ENCODE measurements around the gene SPTBN4. TPM values are rescaled to one million over a fixed set of nuclear protein-coding genes. Genes with fewer than 3 reads are reported as not detected.
"Not testable (repeated sequence)": the region's sequence is repeated elsewhere in the genome, so short reads cannot be mapped to it uniquely, and the experiment has no call there.

Gene SPTBN4
- total and polyA plus RNA-seq, 10 of the 15 experiments (the other 5 are each of a cell fraction or from before 2014, with no cell fraction given) = 0.04 to 1.1 (median 0.34) TPM; not detected in 1

DNA sequence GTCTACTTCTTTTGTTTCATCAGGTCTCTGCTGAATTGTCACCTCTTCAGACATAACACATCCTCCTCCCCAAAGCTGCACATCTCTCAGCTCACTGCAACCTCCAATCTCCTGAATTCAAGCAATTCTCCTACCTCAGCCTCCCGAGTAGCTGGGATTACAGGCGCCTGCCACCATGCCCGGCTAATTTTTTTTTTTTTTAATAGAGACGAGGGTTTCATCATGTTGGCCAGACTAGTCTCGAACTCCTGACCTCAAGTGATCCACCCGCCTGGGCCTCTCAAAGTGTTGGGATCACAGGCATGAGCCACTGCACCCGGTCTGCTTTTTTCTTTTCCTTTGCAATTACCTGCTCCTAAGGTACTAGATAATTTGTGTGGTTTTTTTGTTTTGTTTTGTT is 34.0 kb upstream of the SPTBN4 start:
- in situ Hi-C loops (cut with MboI); BruUV-seq (replicated peaks); H3K79me2 ChIP-seq (ENCODE audit: control insufficient read depth, insufficient read depth, low read length); H4K20me1 ChIP-seq (ENCODE audit: control insufficient read depth, insufficient read depth); H3K27me3 ChIP-seq (replicated peaks in 1 of 2; ENCODE audit: control insufficient read depth in 2 of 2, insufficient read depth in 2 of 2, low read length in 1 of 2); DNase-seq (ENCODE audit: low read depth, low spot score); H3K9me3 ChIP-seq (replicated peaks; ENCODE audit: control insufficient read depth, insufficient read depth, low read length); ATAC-seq; H3K4me3 ChIP-seq; H3K9ac ChIP-seq (ENCODE audit: control insufficient read depth, insufficient read depth, low read length); H2AFZ ChIP-seq (ENCODE audit: control insufficient read depth, low read depth, low read length); FAIRE-seq; intact Hi-C loops (cut with micrococcal nuclease; ENCODE audit: unreplicated experiment); H3K36me3 ChIP-seq (ENCODE audit: control insufficient read depth in 2 of 2, insufficient read depth in 2 of 2, low read length in 1 of 2): not testable (repeated sequence)
- Histone ChIP-seq H3K4me1 (ENCODE audit: control insufficient read depth, insufficient read depth, low read length) (peaks cover 20% of the 10 kb centered on the region), H3K27ac (ENCODE audit: control insufficient read depth, insufficient read depth) (peak overlapping the region; percentile 82), H3K4me2 (ENCODE audit: control insufficient read depth, insufficient read depth) (peak overlapping the region; percentile 98; the same call in 1 of the 2 replicates)
- ChIA-PET POLR2A (interaction anchor here (0.6 to 3.8 kb wide), 5 partner anchors 11 to 86 kb away, joined by 5 to 30 read pairs (median 8); partner anchors contain the start of gene SERTAD3), RAD21 (ENCODE audit: unreplicated experiment) (interaction anchor here (1.0 to 3.7 kb wide), 3 partner anchors 11 to 128 kb away, joined by 3 to 21 read pairs (median 15); partner anchors contain the start of gene SERTAD3), CTCF (interaction anchor here (0.6 to 8.0 kb wide), 4 partner anchors 12 to 430 kb away, joined by 3 to 52 read pairs (median 4); partner anchors contain the start of gene BLVRB), SMC1A (ENCODE audit: uncharacterized antibody, unreplicated experiment) (interaction anchor here (0.9 to 2.1 kb wide), 4 partner anchors 10 to 33 kb away, joined by 4 to 7 read pairs (median 6); partner anchors contain the start of gene BLVRB)
- WGBS (ENCODE audit: insufficient coverage, insufficient replicate concordance, low lambda C conversion rate, missing lambda C conversion rate) = 82% methylated on average over 7 of the region's 7 CpGs

DNA sequence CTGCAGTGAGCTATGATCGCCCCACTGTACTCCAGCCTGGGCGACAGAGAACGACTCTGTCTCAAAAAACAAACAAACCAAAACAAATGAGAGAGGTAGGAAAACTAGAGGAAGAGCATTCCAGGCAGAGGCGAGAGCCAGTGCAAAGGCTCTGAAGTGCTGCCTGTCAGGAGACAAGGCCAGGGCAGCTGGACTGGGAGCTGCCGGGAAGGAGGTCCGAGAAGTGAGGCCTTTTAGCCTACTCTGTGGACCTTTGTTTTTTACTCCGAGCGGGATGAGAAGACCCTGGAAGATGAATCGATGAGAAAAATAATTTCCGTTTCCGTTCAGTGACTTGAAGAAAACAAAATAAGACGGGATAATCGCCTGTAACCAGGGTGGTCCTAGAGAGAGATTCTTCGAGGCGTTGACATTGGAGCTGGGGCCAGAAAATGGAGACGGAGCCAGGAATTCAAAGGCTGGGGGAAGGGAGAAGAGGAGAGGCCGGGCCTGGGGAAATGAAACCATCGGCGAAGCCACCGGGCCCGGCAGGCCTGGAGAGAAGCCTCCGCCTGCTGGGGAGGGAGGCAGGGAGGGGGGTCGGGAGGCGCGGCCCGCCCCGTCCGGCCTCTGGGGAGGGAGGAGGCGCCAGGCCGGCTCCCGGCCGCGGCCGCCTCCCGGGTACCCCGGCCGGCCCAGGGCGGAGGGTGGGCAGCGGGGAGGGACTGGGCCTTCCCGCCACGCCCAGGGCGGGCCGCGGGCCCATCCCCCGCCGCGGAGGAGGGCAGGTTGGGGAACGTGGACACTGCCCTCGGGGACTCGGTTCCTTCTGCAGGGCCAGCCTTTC is 33.2 kb upstream of the SPTBN4 start:
- WGBS (ENCODE audit: insufficient coverage, insufficient replicate concordance, low lambda C conversion rate, missing lambda C conversion rate) = 22% methylated on average over 33 of the region's 50 CpGs
- RAD21 ChIA-PET (ENCODE audit: unreplicated experiment) = interaction anchor here (1.0 to 3.7 kb wide), 3 partner anchors 10 to 128 kb away, joined by 3 to 21 read pairs (median 15); partner anchors contain the start of gene SERTAD3
- Histone ChIP-seq H3K79me2 (ENCODE audit: control insufficient read depth, insufficient read depth, low read length) (no peaks in the 10 kb centered on the region; the same call in 1 of the 2 replicates), H3K27me3 (replicated peaks in 1 of 2; ENCODE audit: control insufficient read depth in 2 of 2, insufficient read depth in 2 of 2, low read length in 1 of 2) (no peaks in the 10 kb centered on the region), H3K27ac (ENCODE audit: control insufficient read depth, insufficient read depth) (peak overlapping the region; percentile 82), H3K36me3 (ENCODE audit: control insufficient read depth in 2 of 2, insufficient read depth in 2 of 2, low read length in 1 of 2) (no peaks in the 10 kb centered on the region), H3K4me3 (peak overlapping the region; percentile 74), H3K9ac (ENCODE audit: control insufficient read depth, insufficient read depth, low read length) (peak overlapping the region; percentile 70), H3K4me1 (ENCODE audit: control insufficient read depth, insufficient read depth, low read length) (peaks cover 20% of the 10 kb centered on the region), H3K4me2 (ENCODE audit: control insufficient read depth, insufficient read depth) (peak overlapping the region; percentile 98), H3K9me3 (replicated peaks; ENCODE audit: control insufficient read depth, insufficient read depth, low read length) (no peaks in the 10 kb centered on the region), H4K20me1 (ENCODE audit: control insufficient read depth, insufficient read depth) (no peaks in the 10 kb centered on the region), H2AFZ (ENCODE audit: control insufficient read depth, low read depth, low read length) (peak overlapping the region; percentile 93)
- DNase-seq (ENCODE audit: low read depth, low spot score) (no peak), ATAC-seq (peak; percentile 92), FAIRE-seq (no peak)
- TSS peak; percentile 99 for BruUV-seq (replicated peaks)
- POLR2A ChIA-PET = interaction anchor here (0.6 to 3.8 kb wide), 7 partner anchors 7 to 85 kb away, joined by 5 to 30 read pairs (median 8); partner anchors contain the start of genes SERTAD1 and SERTAD3
- CTCF ChIA-PET = interaction anchor here (1.0 to 8.0 kb wide), 3 partner anchors 13 to 32 kb away, joined by 4 to 52 read pairs (median 5); partner anchors contain the start of gene BLVRB
- in situ Hi-C loops (cut with MboI) (no loop called here), intact Hi-C loops (cut with micrococcal nuclease; ENCODE audit: unreplicated experiment) (no loop called here)
- SMC1A ChIA-PET (ENCODE audit: uncharacterized antibody, unreplicated experiment) = interaction anchor here (0.9 to 2.1 kb wide), 6 partner anchors 9 to 128 kb away, joined by 3 to 7 read pairs (median 4); partner anchors contain the start of gene BLVRB
- TF ChIP-seq SMAD1 (IDR thresholded peaks at IDR 0.05; ENCODE audit: low read depth, partially characterized antibody) = no peak
- TF ChIP-seq, protein P1, sequence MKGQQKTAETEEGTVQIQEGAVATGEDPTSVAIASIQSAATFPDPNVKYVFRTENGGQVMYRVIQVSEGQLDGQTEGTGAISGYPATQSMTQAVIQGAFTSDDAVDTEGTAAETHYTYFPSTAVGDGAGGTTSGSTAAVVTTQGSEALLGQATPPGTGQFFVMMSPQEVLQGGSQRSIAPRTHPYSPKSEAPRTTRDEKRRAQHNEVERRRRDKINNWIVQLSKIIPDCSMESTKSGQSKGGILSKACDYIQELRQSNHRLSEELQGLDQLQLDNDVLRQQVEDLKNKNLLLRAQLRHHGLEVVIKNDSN (IDR thresholded peaks at IDR 0.05; ENCODE audit: borderline replicate concordance, extremely low read length, insufficient read depth, low read depth, low read length) = no peak
- TF ChIP-seq, protein P2, sequence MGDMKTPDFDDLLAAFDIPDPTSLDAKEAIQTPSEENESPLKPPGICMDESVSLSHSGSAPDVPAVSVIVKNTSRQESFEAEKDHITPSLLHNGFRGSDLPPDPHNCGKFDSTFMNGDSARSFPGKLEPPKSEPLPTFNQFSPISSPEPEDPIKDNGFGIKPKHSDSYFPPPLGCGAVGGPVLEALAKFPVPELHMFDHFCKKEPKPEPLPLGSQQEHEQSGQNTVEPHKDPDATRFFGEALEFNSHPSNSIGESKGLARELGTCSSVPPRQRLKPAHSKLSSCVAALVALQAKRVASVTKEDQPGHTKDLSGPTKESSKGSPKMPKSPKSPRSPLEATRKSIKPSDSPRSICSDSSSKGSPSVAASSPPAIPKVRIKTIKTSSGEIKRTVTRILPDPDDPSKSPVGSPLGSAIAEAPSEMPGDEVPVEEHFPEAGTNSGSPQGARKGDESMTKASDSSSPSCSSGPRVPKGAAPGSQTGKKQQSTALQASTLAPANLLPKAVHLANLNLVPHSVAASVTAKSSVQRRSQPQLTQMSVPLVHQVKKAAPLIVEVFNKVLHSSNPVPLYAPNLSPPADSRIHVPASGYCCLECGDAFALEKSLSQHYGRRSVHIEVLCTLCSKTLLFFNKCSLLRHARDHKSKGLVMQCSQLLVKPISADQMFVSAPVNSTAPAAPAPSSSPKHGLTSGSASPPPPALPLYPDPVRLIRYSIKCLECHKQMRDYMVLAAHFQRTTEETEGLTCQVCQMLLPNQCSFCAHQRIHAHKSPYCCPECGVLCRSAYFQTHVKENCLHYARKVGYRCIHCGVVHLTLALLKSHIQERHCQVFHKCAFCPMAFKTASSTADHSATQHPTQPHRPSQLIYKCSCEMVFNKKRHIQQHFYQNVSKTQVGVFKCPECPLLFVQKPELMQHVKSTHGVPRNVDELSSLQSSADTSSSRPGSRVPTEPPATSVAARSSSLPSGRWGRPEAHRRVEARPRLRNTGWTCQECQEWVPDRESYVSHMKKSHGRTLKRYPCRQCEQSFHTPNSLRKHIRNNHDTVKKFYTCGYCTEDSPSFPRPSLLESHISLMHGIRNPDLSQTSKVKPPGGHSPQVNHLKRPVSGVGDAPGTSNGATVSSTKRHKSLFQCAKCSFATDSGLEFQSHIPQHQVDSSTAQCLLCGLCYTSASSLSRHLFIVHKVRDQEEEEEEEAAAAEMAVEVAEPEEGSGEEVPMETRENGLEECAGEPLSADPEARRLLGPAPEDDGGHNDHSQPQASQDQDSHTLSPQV (IDR thresholded peaks at IDR 0.05) = no peak
- peak; percentile 85 for TF ChIP-seq TAF1 (IDR thresholded peaks at IDR 0.05; ENCODE audit: borderline replicate concordance, low read depth, low read length)
- TF ChIP-seq RFX5 (IDR thresholded peaks at IDR 0.05; ENCODE audit: low read depth, low read length) = no peak
- no peak for TF ChIP-seq RAD51 (IDR thresholded peaks at IDR 0.05)
